Stimulated activated CD4-positive, alpha-beta T cell treated with anti-CD3 and anti-CD28 coated beads, TNF-alpha, amount 100 ng/mL, for 24 hours (primary cell): ENCODE measurements around the gene NEDD4.
"Not testable (repeated sequence)": the region's sequence is repeated elsewhere in the genome, so short reads cannot be mapped to it uniquely, and the experiment has no call there.

Experiments used
- DNase-seq, 3 experiments: peaks; one replicate each; pipeline ENCODE4 v3.0.0-alpha.2; 2020; ENCODE audit warnings: low read depth in 3 of 3

Gene NEDD4

GRCh38 chr15:55958349-55958748 lies 35.1 kb downstream of the NEDD4 start:
- no peak for DNase-seq

DNA sequence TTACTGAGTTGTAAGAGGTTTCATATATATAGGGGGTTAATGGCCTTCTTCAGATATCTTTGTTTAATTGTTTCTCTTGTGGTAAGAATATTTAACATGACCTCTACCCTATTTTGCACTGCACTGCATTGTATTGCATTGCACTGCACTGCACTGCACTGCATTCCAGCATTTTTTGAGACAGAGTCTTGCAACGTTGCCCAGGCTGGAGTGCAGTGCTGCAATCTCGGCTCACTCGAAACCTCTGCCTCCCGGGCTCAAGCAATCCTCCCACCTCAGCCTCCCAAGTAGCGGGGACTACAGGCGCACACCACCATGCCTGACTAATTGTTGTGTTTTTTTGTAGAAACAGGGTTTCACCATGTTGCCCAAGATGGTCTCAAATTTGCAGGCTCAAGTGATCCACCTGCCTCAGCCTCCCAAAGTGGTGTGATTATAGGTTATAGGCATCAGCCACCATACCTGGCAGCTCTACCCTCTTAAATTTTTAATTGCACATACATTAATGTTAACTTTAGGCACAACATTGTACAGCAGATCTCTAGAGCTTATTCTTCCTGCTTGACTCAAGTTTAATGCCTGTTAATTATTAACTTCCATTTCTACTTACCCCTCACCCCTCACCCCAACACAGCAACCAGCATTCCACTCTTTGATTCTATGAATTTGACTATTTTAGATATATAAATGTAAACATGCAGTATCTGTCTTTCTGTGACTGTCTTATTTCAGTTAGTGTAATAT lies 38.4 kb downstream of the NEDD4 start:
- no peak for DNase-seq

DNA sequence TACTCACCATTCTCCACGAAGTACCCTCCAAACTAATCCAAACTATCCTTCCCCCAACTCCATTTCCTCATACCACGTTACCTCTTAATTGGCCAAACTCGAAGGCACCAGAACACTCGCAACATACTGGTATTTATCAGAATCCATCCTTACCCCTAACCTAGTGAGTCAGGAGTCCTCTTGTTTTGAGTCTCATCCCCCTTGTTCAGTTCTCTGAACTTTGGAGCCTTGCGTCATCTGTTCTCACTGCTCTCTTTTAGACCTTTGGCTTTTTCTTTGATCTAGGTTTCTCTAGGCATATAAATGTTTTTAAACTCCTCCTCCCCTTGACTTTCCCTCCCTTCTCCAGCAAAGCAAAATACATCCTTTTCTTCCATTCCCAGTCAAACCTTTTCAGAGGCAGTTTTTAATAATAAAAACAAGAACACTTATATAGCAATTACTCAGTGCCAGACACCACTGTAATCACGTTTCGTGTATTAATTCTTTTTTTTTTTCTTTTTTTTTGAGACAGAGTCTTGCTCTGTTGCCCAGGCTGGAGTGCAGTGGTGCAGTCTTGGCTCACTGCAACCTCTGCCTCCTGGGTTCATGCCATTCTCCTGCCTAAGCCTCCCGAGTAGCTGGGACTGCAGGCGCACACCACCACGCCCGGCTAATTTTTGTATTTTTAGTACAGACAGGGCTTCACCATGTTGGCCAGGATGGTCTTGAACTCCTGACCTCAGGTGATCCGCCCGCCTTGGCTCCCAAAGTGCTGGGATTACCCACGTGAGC lies 40.7 kb downstream of the NEDD4 start:
- not testable (repeated sequence) for DNase-seq

GRCh38 chr15:55944606-55945005 lies 48.8 kb downstream of the NEDD4 start:
- not testable (repeated sequence) for DNase-seq

DNA sequence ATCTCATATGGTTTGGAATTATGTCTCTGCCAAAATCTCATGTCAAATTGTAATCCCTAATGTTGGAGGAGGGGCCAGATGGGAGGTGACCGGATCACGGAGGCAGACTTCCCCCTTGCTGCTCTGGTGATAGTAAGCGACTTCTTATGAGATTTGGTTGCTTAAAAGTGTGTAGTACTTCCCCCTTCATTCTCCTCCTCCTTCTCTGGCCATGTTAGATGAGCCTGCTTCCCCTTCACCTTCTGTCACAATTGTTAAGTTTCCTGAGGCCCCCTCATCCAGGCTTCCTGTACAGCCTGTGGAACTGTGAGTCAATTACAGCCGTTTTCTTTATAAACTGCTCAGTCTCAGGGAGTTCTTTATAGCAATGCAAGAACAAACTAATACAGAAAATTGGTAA lies 51.1 kb downstream of the NEDD4 start:
- DNase-seq: no peak

DNA sequence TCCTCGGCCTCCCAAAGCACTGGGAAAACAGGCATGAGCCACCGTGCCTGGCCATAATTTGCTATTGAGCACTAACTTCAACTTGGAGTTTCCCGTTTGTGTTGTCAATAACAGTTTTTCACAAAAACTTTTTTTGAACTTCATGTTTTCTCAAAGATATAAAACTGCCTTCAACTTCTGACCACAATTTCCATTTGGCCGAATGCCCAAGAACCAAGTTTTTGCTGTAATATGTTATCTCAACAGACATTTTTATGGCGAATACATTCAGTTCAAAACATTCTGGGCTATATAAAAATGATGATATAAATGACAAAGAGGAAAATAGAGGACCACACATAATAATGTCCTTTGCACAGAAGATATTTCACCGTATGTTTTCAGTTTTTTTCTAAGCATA lies 56.4 kb downstream of the NEDD4 start:
- no peak for DNase-seq

DNA sequence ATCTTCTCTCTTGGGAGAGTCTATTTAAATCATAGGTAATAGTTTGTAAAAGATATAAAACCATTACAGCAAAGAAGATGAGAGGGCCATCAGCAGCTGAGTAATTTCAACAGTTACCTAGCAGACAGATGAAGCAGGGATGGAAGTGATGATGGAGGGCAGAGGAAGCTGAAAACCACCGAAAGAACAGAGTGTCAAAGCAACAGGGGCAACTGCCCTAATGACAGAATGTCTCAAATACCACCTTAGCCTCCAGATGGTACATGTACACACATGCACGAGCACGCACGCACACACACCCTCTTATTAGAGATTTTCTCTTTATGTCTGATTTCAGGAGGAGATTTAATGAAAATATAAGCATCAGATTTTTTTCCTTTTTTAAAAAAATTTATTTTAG lies 64.5 kb downstream of the NEDD4 start:
- no peak for DNase-seq

GRCh38 chr15:55921744-55922143 lies 71.7 kb downstream of the NEDD4 start:
- DNase-seq: no peak

DNA sequence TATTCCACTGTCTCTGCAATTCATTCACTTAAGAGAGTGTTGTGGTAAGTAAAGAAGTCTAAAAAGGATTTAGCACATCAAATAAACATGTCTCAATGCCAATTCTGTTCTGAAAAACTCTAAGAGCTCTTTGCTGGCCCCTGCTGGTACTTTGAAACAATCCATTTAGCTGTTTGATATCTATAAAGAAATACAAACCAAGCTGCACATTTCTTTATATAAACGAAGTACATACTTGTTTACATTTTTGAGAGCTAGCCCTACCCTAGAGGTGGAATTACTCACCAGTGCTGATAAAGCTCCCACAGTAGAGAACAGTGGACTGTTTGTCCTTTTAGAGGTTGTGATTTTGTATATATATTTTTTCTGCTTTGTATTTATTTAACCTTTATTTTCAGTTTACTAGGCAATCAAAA lies 75.5 kb downstream of the NEDD4 start:
- no peak for DNase-seq

GRCh38 chr15:55916666-55917409 lies 76.6 kb downstream of the NEDD4 start:
- no peak for DNase-seq

DNA sequence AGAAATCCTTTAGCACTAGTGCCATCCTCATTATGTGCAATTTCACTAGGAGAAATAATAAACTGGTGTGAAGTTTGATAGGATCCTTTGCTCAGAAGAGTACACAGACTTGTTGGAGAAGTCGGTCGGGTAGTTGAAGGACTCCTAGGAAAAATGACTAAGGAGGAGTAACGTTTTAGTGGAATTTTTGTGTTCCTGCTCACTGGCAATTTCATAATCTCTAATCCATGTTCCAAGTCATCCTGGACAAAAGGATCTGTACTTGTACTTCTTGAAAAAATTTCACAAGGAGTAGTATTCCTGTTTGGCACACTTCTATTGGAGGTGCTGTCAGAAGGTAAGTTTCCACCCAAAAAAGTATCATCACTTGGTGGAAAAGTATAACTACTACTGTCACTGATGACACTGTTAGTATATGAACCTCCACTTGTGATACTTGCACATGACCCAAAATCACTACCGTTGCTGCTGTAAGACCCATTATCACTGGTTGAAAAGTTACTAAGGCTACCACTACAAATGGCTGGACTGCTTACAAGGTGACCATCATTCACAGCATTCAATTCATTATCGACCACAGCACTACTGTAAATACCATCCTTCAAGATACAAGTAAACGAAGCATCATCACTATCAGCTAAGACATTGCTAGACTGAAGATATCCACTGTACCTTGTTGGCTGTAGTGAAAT lies 77.4 kb downstream of the NEDD4 start:
- DNase-seq: no peak

- no peak for DNase-seq
Observed at GRCh38 chr15:55915221-55915620, 78.2 kb downstream of the NEDD4 start.

- DNase-seq: no peak
Observed at GRCh38 chr15:55914446-55914845, 79.0 kb downstream of the NEDD4 start.

GRCh38 chr15:55912982-55913381 lies 80.4 kb downstream of the NEDD4 start:
- DNase-seq: no peak

GRCh38 chr15:55909036-55909811 lies 84.2 kb downstream of the NEDD4 start:
- DNase-seq: no peak

DNA sequence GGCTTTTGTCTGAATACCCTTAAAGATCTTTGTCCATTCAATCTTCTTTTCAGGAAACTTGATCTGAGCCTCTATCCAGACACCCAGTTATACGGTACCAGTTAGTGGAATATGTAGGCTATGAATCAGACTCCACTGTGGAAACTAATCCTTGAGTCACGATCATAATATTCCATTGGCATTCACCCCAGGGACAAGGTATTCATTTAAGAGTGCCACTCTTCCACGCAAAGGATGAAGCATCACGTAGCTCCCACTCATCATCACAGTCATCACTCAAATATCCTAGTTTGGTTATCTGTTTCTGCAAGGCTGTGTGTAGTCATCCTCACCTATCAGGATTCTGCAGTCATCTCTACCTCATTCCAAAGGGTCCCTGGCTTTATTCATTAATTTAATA lies 85.6 kb downstream of the NEDD4 start:
- DNase-seq: no peak

GRCh38 chr15:55902981-55903380 lies 90.4 kb downstream of the NEDD4 start:
- DNase-seq: no peak

DNA sequence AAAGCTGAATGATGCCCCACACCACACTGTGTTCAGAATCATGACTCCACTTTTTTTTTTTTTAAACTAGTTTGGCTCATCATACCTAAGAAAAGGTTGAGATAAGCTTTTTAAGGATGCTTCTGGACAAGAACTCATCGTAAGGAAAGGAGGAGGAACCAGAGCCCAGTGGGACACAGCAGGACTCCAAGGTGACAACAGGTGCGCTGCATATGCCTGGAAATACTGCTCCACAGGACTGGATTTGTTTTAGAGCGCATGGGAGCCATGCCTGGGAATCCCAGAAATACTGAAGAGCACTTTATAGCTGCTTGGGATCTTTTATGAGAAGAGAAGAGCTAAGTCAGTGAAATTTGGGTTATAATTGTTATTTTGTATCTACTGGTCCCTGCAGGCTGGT lies 93.4 kb downstream of the NEDD4 start:
- DNase-seq: no peak

- no peak for DNase-seq
Observed at GRCh38 chr15:55899537-55899936, 93.9 kb downstream of the NEDD4 start.

DNA sequence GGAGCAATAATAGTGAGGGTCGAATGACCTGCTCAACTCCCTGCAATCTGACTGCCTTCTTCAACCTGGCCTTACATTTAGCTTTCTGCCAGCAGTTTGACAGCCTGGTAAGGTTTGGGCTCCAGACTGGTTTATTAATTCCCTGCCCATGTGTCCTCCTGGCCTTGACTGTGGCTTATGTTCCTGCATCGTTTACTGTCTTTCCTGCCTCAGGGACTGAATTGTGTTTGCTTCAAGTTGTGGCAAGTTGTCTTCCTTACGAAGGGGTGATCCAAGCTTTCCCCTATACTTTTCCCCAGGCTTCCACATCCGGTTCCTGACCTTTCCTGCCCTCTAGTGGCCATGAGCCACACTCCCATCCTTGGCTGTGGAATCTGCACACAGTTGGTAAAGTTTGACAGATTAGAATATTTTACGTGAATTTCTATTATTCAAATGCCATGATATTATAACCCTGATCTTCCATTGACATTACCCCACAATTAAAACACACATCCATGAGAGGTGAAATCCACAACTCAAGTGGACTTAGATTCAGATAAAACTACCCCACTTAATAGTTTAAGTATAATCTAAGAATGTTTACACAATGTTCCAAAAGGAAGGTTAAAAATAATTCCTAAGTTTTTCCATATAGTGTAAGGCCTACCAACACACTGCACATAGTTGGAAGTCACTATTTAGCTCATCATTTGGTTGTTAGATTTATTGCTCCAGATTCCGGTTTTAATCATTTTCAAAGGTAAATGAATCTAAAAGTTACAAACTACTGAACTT lies 95.7 kb downstream of the NEDD4 start:
- DNase-seq: peak in 1 of 3 experiments; percentile 2
